Thyroid gland (tissue), 4 donors: ENCODE data around the gene ASB4.

Experiments used
- POLR2A ChIP-seq, 2 donors: fragments of 450-650 bp; IDR thresholded peaks; one replicate each; pipeline ENCODE4 v1.6.1; 2017; ENCODE audit warnings: antibody characterized with exemption in 2 of 2, mild to moderate bottlenecking in 2 of 2, moderate library complexity in 1 of 2
- TF ChIP-seq, protein P1 (sequence below), 6 experiments: fragments of 200-600 bp in 3 of 6; fragments of 450-650 bp in 3 of 6; sonication (generic) in 3 of 6; IDR thresholded peaks; one replicate each; pipeline ENCODE4 v1.5.1; 2016 to 2019; ENCODE audit warnings: antibody characterized with exemption in 6 of 6, mild to moderate bottlenecking in 2 of 6, inconsistent platforms in 1 of 6, moderate library complexity in 1 of 6

GRCh38 chr7:95586951-95587301, 101.2 kb downstream of the ASB4 start:
- TF ChIP-seq, protein P1, sequence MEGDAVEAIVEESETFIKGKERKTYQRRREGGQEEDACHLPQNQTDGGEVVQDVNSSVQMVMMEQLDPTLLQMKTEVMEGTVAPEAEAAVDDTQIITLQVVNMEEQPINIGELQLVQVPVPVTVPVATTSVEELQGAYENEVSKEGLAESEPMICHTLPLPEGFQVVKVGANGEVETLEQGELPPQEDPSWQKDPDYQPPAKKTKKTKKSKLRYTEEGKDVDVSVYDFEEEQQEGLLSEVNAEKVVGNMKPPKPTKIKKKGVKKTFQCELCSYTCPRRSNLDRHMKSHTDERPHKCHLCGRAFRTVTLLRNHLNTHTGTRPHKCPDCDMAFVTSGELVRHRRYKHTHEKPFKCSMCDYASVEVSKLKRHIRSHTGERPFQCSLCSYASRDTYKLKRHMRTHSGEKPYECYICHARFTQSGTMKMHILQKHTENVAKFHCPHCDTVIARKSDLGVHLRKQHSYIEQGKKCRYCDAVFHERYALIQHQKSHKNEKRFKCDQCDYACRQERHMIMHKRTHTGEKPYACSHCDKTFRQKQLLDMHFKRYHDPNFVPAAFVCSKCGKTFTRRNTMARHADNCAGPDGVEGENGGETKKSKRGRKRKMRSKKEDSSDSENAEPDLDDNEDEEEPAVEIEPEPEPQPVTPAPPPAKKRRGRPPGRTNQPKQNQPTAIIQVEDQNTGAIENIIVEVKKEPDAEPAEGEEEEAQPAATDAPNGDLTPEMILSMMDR (IDR thresholded peaks at IDR 0.05): no peak
- no peak for TF ChIP-seq POLR2A (IDR thresholded peaks at IDR 0.05)
